K562 (cell line): Measurements from ENCODE around the gene TRAF1. TPM values are rescaled to one million over a fixed set of nuclear protein-coding genes. Genes with fewer than 3 reads are reported as not detected.

Source experiments
- ATF2 ChIP-seq: sonication (generic); formaldehyde crosslinking; IDR thresholded peaks from 2 replicates; pipeline ENCODE4 v1.8.1; 2022; ENCODE audit warnings: missing genetic modification reagents
- BRCA1 ChIP-seq, 2 experiments: fragments of 450-650 bp in 1 of 2; sonication (generic) in 1 of 2; formaldehyde crosslinking in 1 of 2; IDR thresholded peaks; 2 replicates each; pipeline versions ENCODE4 v1.5.0 to v1.6.1; 2017 to 2020; ENCODE audit warnings: mild to moderate bottlenecking in 1 of 2, missing genetic modification reagents in 1 of 2
- BRF1 ChIP-seq: IDR thresholded peaks from 3 replicates; pipeline ENCODE4 v1.6.1; 2011; ENCODE audit warnings: borderline replicate concordance, mild to moderate bottlenecking; ENCODE audit not compliant: insufficient read length; ENCODE audit errors: extremely low read depth
- CREBBP ChIP-seq: IDR thresholded peaks from one replicate; pipeline ENCODE4 v1.6.1; 2012; ENCODE audit warnings: low read depth, mild to moderate bottlenecking, control low read depth, inconsistent platforms, low read length
- DDX20 ChIP-seq: fragments of 450-650 bp; IDR thresholded peaks from 2 replicates; pipeline ENCODE4 v1.6.1; 2016; ENCODE audit warnings: missing genetic modification characterization, low read depth, mild to moderate bottlenecking, missing compliant biosample characterization, moderate library complexity
- ESRRB ChIP-seq: fragments of 250-450 bp; sonication (Bioruptor Pico); IDR thresholded peaks from 2 replicates; pipeline ENCODE4 v1.5.0; 2020; ENCODE audit warnings: mild to moderate bottlenecking, moderate library complexity, borderline replicate concordance
- HDAC1 ChIP-seq, 2 experiments: fragments of 450-650 bp; IDR thresholded peaks; 2 replicates each; pipeline ENCODE4 v1.6.1; 2016 to 2017; ENCODE audit warnings: inconsistent platforms in 1 of 2, mild to moderate bottlenecking in 1 of 2, moderate library complexity in 1 of 2
- HEY1 ChIP-seq: fragments of 250-450 bp; sonication (Bioruptor Pico); IDR thresholded peaks from 2 replicates; pipeline ENCODE4 v1.5.0; 2020; ENCODE audit warnings: mild to moderate bottlenecking, moderate library complexity, borderline replicate concordance
- HIVEP1 ChIP-seq: fragments of 250-450 bp; sonication (Bioruptor Pico); IDR thresholded peaks from 2 replicates; pipeline ENCODE4 v1.4.0; 2020; ENCODE audit warnings: mild to moderate bottlenecking
- NR2F6 ChIP-seq: fragments of 450-650 bp; formaldehyde crosslinking; IDR thresholded peaks from 2 replicates; pipeline ENCODE4 v1.4.0; 2020; ENCODE audit warnings: mild to moderate bottlenecking
- PML ChIP-seq: IDR thresholded peaks from 2 replicates; pipeline ENCODE4 v1.6.1; 2012; ENCODE audit warnings: low read length, inconsistent platforms
- SFPQ ChIP-seq: fragments of 200-400 bp; formaldehyde crosslinking; IDR thresholded peaks from 2 replicates; pipeline ENCODE4 v1.6.1; 2017; ENCODE audit warnings: mild to moderate bottlenecking, low read depth, low read length, moderate library complexity
- ZBTB12 ChIP-seq: fragments of 250-450 bp; sonication (Bioruptor Pico); IDR thresholded peaks from 2 replicates; pipeline ENCODE4 v1.4.0; 2020
- ZFPM2 ChIP-seq: fragments of 250-450 bp; sonication (Bioruptor Pico); IDR thresholded peaks from 2 replicates; pipeline ENCODE4 v1.5.1; 2022; ENCODE audit warnings: mild to moderate bottlenecking
- ZNF436 ChIP-seq: fragments of 250-450, 450-650 bp; sonication (Bioruptor Pico); formaldehyde crosslinking; IDR thresholded peaks from 2 replicates; pipeline ENCODE4 v1.7.0; 2020; ENCODE audit warnings: mild to moderate bottlenecking
- ZNF609 ChIP-seq: sonication (generic); formaldehyde crosslinking; IDR thresholded peaks from 2 replicates; pipeline ENCODE4 v1.8.1; 2023; ENCODE audit warnings: missing genetic modification reagents, mild to moderate bottlenecking, borderline replicate concordance
- polyA plus RNA-seq, 8 experiments: library from polyadenylated mRNA; depleted of rRNA in 4 of 8; stranded (reverse) in 5 of 8; unstranded in 3 of 8; fragments of >200 nt; fragmentation: Nextera tagmentation in 2 of 8; fragmentation: Illumina TruSeq in 1 of 8; extraction: Ambion mirVana in 2 of 8; extraction: Trizol in 1 of 8; gene quantifications; 2 replicates each; pipeline versions ENCODE4 v1.2.1 to v1.2.3, GENCODE V29; 2011 to 2014; ENCODE audit warnings: inconsistent platforms in 1 of 8, missing spikeins in 1 of 8
- total RNA-seq, 7 experiments: library from RNA; depleted of rRNA in 6 of 7; stranded (reverse); fragments of >200 nt in 6 of 7; fragmentation: Illumina TruSeq in 2 of 7; extraction: Trizol in 2 of 7; gene quantifications; 2 replicates each; pipeline versions ENCODE4 v1.2.1 to v1.2.3, GENCODE V29; 2011 to 2021; ENCODE audit warnings: low replicate concordance in 1 of 7

TRAF1 gene
- total and polyA plus RNA-seq, 9 of the 15 experiments (the other 6 are each of a cell fraction or from before 2014, with no cell fraction given) = 0.01 to 1.1 (median 0.04) TPM; not detected in 2

- TF ChIP-seq ZNF609 (CRISPR knock-in tag) (no peak), ESRRB (peak; percentile 18; the same call in 1 of the 2 replicates), SFPQ (no peak), HEY1 (CRISPR knock-in tag) (peak; percentile 63; the same call in 1 of the 2 replicates), BRCA1 (IDR thresholded peaks at IDR 0.05) (no peak), BRCA1 (CRISPR knock-in tag; IDR thresholded peaks at IDR 0.05) (no peak), ATF2 (CRISPR knock-in tag) (no peak), DDX20 (tag) (no peak), HIVEP1 (CRISPR knock-in tag) (no peak), BRF1 (no peak), ZFPM2 (0 out of 2 replicates have a peak, but pooled peaks have one; percentile 70), HDAC1 (IDR thresholded peaks at IDR 0.05) (no peak), NR2F6 (CRISPR knock-in tag) (no peak), ZBTB12 (CRISPR knock-in tag) (no peak), ZNF436 (0 out of 2 replicates have a peak, but pooled peaks have one; percentile 6), CREBBP (no peak), PML (peak; percentile 24; the same call in 1 of the 2 replicates)
Observed at GRCh38 chr9:120854596-120855327, 71.8 kb downstream of the TRAF1 start (continued).
